ENCODE results near the gene PREX1. TPM values are rescaled to one million over a fixed set of nuclear protein-coding genes. Genes with fewer than 3 reads are reported as not detected.
"Not testable (repeated sequence)": the region's sequence is repeated elsewhere in the genome, so short reads cannot be mapped to it uniquely, and the experiment has no call there.

The PREX1 gene
- total RNA-seq, 1 experiment from 2014 or later, result 20.0 TPM

DNA sequence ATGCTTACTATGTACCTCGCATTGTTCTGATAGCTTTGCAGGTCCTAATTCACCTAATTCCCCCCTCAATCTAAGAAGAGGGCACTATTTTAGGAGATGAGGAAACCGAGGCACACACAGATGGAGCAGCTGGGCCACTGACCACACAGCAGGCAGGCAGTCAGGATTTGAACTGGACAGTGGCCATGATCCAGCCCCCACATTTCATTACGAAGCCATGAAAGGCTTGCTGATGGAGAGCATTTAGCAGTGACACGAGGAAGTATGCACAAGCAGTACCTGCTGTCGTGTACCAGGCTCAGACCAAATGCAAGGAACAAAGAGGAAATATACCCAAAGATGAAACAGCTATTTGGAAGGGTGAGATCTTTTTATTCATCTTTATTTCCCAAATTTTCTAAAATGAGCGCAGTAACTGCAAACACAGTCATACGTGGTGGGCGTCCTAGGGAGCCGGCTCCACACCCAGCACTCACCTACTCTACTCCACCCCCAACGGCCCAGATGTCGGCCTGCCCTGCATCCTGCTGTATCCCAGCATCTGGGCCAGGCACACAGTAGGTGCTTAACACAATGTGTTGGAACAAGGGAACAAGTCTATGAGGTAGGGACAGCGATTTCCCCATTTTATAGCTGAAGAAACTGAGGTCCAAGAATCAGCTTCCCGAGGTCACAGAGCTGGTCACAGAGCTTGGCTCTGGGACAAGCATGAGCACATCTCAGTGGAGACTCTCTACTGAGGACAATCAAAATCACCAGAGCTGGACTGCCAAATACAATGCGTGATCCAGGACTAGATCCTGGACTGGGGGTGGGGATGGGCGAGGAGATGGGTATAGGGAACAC lies 15.0 kb downstream of the PREX1 start:
- H3K36me3 ChIP-seq (ENCODE audit: control insufficient read depth, insufficient read depth, low read length), result no peaks in the 10 kb centered on the region
- H3K4me3 ChIP-seq (ENCODE audit: low read depth in 2 of 2, low read length in 2 of 2), result no peak overlapping the region
- H3K9me3 ChIP-seq (ENCODE audit: control insufficient read depth, insufficient read depth, low read depth, low read length), result no peaks in the 10 kb centered on the region
- intact Hi-C loops (cut with micrococcal nuclease; ENCODE audit: unreplicated experiment), result no loop called here
- no TSS peak for BruUV-seq (replicated peaks)
- TF ChIP-seq, protein P1, sequence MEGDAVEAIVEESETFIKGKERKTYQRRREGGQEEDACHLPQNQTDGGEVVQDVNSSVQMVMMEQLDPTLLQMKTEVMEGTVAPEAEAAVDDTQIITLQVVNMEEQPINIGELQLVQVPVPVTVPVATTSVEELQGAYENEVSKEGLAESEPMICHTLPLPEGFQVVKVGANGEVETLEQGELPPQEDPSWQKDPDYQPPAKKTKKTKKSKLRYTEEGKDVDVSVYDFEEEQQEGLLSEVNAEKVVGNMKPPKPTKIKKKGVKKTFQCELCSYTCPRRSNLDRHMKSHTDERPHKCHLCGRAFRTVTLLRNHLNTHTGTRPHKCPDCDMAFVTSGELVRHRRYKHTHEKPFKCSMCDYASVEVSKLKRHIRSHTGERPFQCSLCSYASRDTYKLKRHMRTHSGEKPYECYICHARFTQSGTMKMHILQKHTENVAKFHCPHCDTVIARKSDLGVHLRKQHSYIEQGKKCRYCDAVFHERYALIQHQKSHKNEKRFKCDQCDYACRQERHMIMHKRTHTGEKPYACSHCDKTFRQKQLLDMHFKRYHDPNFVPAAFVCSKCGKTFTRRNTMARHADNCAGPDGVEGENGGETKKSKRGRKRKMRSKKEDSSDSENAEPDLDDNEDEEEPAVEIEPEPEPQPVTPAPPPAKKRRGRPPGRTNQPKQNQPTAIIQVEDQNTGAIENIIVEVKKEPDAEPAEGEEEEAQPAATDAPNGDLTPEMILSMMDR (IDR thresholded peaks at IDR 0.05), result no peak
- TF ChIP-seq, protein P2, sequence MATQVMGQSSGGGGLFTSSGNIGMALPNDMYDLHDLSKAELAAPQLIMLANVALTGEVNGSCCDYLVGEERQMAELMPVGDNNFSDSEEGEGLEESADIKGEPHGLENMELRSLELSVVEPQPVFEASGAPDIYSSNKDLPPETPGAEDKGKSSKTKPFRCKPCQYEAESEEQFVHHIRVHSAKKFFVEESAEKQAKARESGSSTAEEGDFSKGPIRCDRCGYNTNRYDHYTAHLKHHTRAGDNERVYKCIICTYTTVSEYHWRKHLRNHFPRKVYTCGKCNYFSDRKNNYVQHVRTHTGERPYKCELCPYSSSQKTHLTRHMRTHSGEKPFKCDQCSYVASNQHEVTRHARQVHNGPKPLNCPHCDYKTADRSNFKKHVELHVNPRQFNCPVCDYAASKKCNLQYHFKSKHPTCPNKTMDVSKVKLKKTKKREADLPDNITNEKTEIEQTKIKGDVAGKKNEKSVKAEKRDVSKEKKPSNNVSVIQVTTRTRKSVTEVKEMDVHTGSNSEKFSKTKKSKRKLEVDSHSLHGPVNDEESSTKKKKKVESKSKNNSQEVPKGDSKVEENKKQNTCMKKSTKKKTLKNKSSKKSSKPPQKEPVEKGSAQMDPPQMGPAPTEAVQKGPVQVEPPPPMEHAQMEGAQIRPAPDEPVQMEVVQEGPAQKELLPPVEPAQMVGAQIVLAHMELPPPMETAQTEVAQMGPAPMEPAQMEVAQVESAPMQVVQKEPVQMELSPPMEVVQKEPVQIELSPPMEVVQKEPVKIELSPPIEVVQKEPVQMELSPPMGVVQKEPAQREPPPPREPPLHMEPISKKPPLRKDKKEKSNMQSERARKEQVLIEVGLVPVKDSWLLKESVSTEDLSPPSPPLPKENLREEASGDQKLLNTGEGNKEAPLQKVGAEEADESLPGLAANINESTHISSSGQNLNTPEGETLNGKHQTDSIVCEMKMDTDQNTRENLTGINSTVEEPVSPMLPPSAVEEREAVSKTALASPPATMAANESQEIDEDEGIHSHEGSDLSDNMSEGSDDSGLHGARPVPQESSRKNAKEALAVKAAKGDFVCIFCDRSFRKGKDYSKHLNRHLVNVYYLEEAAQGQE (IDR thresholded peaks at IDR 0.05; ENCODE audit: insufficient read depth in 1 of 2, low read depth in 2 of 2, low read length in 1 of 2), result no peak
- TF ChIP-seq TCF7L2 (IDR thresholded peaks at IDR 0.05; ENCODE audit: low read depth, low read length), result no peak
- TF ChIP-seq SIN3A (IDR thresholded peaks at IDR 0.05; ENCODE audit: borderline replicate concordance, insufficient read depth, low read depth, low read length), result no peak
- TF ChIP-seq POLR2AphosphoS5 (IDR thresholded peaks at IDR 0.05; ENCODE audit: low read depth, low read length), result no peak
- ATAC-seq (no peak), DNase-seq (ENCODE audit: low read depth, low spot score) (no peak)
- H3K27me3 ChIP-seq (ENCODE audit: control insufficient read depth, insufficient read depth, low read length), result no peaks in the 10 kb centered on the region
- ChIA-PET POLR2A (no interaction called here), CTCF (no interaction called here)
- no peak overlapping the region for H3K27ac ChIP-seq (ENCODE audit: low read length)
- H3K4me1 ChIP-seq (ENCODE audit: control insufficient read depth, insufficient read depth, low read length), result peaks cover 2% of the 10 kb centered on the region
- in situ Hi-C loops (cut with HindIII; ENCODE audit: low pct_unique_long_range_greater_than_20kb, low sequenced_read_pairs), result no loop called here

DNA sequence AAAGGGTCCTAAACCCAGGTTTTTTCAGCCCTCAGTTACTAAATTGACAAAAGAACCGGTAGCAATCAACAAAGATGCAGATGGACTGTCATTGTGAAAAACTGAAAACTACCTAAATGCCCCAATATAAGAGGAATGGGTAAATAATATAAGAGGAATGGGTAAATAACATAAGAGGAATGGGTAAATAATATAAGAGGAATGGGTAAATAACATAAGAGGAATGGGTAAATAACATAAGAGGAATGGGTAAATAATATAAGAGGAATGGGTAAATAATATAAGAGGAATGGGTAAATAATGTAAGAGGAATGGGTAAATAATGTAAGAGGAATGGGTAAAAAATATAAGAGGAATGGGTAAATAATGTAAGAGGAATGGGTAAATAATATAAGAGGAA lies 15.7 kb downstream of the PREX1 start:
- H3K27ac ChIP-seq (ENCODE audit: low read length); in situ Hi-C loops (cut with HindIII; ENCODE audit: low pct_unique_long_range_greater_than_20kb, low sequenced_read_pairs); H3K36me3 ChIP-seq (ENCODE audit: control insufficient read depth, insufficient read depth, low read length); BruUV-seq (replicated peaks); CTCF ChIA-PET; POLR2A ChIA-PET; H3K9me3 ChIP-seq (ENCODE audit: control insufficient read depth, insufficient read depth, low read depth, low read length); intact Hi-C loops (cut with micrococcal nuclease; ENCODE audit: unreplicated experiment); H3K27me3 ChIP-seq (ENCODE audit: control insufficient read depth, insufficient read depth, low read length); H3K4me1 ChIP-seq (ENCODE audit: control insufficient read depth, insufficient read depth, low read length); ATAC-seq; H3K4me3 ChIP-seq (ENCODE audit: low read depth in 2 of 2, low read length in 2 of 2); DNase-seq (ENCODE audit: low read depth, low spot score): not testable (repeated sequence)

DNA sequence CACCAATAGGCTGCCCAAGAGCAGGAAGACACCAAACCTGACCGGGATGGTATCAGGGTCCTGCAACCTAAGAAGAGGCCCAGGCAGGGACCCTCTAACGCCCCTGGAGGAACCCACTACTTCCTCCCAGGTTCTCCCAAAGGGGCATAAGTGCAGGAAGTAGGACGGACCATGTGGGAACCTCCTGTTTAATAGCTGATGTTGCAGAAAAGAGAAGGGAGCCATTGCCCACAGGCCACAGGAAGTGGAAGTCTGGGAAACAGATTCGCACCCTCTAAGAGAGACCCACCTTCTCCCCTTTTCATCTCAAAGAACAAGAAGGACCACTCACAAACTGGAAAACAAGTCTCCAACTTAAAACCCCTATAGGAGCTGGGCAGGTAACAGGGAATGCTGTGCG lies 18.1 kb downstream of the PREX1 start:
- CTCF ChIA-PET, result no interaction called here
- no peak overlapping the region for H3K4me3 ChIP-seq (ENCODE audit: low read depth in 2 of 2, low read length in 2 of 2)
- no peaks in the 10 kb centered on the region for H3K4me1 ChIP-seq (ENCODE audit: control insufficient read depth, insufficient read depth, low read length)
- no peak overlapping the region for H3K27ac ChIP-seq (ENCODE audit: low read length)
- no peaks in the 10 kb centered on the region for H3K36me3 ChIP-seq (ENCODE audit: control insufficient read depth, insufficient read depth, low read length)
- H3K27me3 ChIP-seq (ENCODE audit: control insufficient read depth, insufficient read depth, low read length), result no peaks in the 10 kb centered on the region
- BruUV-seq (replicated peaks), result no TSS peak
- peaks cover 9% of the 10 kb centered on the region; the same call in 1 of the 2 replicates for H3K9me3 ChIP-seq (ENCODE audit: control insufficient read depth, insufficient read depth, low read depth, low read length)
- TF ChIP-seq SIN3A (IDR thresholded peaks at IDR 0.05; ENCODE audit: borderline replicate concordance, insufficient read depth, low read depth, low read length), result no peak
- TF ChIP-seq, protein P2 (IDR thresholded peaks at IDR 0.05; ENCODE audit: insufficient read depth in 1 of 2, low read depth in 2 of 2, low read length in 1 of 2), result no peak
- TF ChIP-seq TCF7L2 (IDR thresholded peaks at IDR 0.05; ENCODE audit: low read depth, low read length), result no peak
- TF ChIP-seq, protein P1 (IDR thresholded peaks at IDR 0.05), result no peak
- TF ChIP-seq POLR2AphosphoS5 (IDR thresholded peaks at IDR 0.05; ENCODE audit: low read depth, low read length), result no peak
- DNase-seq (ENCODE audit: low read depth, low spot score) (no peak), ATAC-seq (no peak)
- POLR2A ChIA-PET, result interaction anchor here (0.6 kb wide), 1 partner anchor 1244 kb away, joined by 4 read pairs; no protein-coding TSS in a partner anchor
- intact Hi-C loops (cut with micrococcal nuclease; ENCODE audit: unreplicated experiment), result no loop called here
- in situ Hi-C loops (cut with HindIII; ENCODE audit: low pct_unique_long_range_greater_than_20kb, low sequenced_read_pairs), result no loop called here

Data from Panc1 (cell line).